GM21528 (cell line): ENCODE results near the gene DHX58.

Source experiments
- ATAC-seq: cut with Tn5 transposase; IDR thresholded peaks from one replicate; pipeline ENCODE4 v1.9.1; 2021; ENCODE audit warnings: mild to moderate bottlenecking, moderate library complexity; ENCODE audit not compliant: unreplicated experiment, low FRiP score

Gene DHX58

GRCh38 chr17:42056635-42057034, 55.9 kb downstream of the DHX58 start:
- no peak for ATAC-seq

GRCh38 chr17:42055496-42055895, 57.0 kb downstream of the DHX58 start:
- ATAC-seq: no peak

- no peak for ATAC-seq
These were observed 57.5 kb downstream of the DHX58 start for GRCh38 chr17:42055027-42055426.

- no peak for ATAC-seq
These were observed 58.6 kb downstream of the DHX58 start for GRCh38 chr17:42053731-42054500.

- ATAC-seq: no peak
These were observed 60.1 kb downstream of the DHX58 start for GRCh38 chr17:42052346-42052877.

- ATAC-seq: no peak
These were observed 60.9 kb downstream of the DHX58 start for GRCh38 chr17:42051645-42052044.
